Effector memory CD4-positive, alpha-beta T cell (primary cell): ENCODE data around the gene CYP4F2.
"Not testable (repeated sequence)": the region's sequence is repeated elsewhere in the genome, so short reads cannot be mapped to it uniquely, and the experiment has no call there.

Source experiments
- DNase-seq, 3 donors: peaks; one replicate each; pipeline ENCODE4 v3.0.0-alpha.2; 2020
- H3K27ac ChIP-seq: 2 replicates; pipeline ENCODE4 v1.7.0; 2013; ENCODE audit warnings: mild to moderate bottlenecking, low read length, moderate library complexity; ENCODE audit not compliant: insufficient read depth, poor library complexity, severe bottlenecking
- H3K27me3 ChIP-seq: replicated peaks from 2 replicates; pipeline ENCODE4 v1.7.0; 2013; ENCODE audit warnings: mild to moderate bottlenecking, low read length; ENCODE audit not compliant: insufficient read depth, control insufficient read depth, poor library complexity, severe bottlenecking
- H3K36me3 ChIP-seq: 2 replicates; pipeline ENCODE4 v1.7.0; 2013; ENCODE audit warnings: mild to moderate bottlenecking, low read length, moderate library complexity; ENCODE audit not compliant: control insufficient read depth, insufficient read depth
- H3K4me1 ChIP-seq: 2 replicates; pipeline ENCODE4 v1.7.0; 2013; ENCODE audit warnings: low read length, mild to moderate bottlenecking; ENCODE audit not compliant: control insufficient read depth, insufficient read depth, poor library complexity, severe bottlenecking
- H3K4me3 ChIP-seq: 2 replicates; pipeline ENCODE4 v1.7.0; 2013; ENCODE audit warnings: low read length, low read depth, mild to moderate bottlenecking; ENCODE audit not compliant: insufficient read depth, poor library complexity, severe bottlenecking
- H3K9me3 ChIP-seq: 2 replicates; pipeline ENCODE4 v1.7.0; 2013; ENCODE audit warnings: mild to moderate bottlenecking, low read length, moderate library complexity; ENCODE audit not compliant: control insufficient read depth

Gene CYP4F2

GRCh38 chr19:15828611-15829305 lies 69.1 kb downstream of the CYP4F2 start:
- not testable (repeated sequence) for H3K27me3 ChIP-seq, H3K4me3 ChIP-seq, H3K27ac ChIP-seq, H3K9me3 ChIP-seq, H3K36me3 ChIP-seq, H3K4me1 ChIP-seq, DNase-seq

GRCh38 chr19:15828121-15828610 lies 69.7 kb downstream of the CYP4F2 start:
- Histone ChIP-seq H3K27ac (no peak overlapping the region), H3K4me3 (no peak overlapping the region)
- DNase-seq: no peak

More at GRCh38 chr19:15828121-15828610, 69.7 kb downstream of the CYP4F2 start:
- Histone ChIP-seq H3K36me3 (no peaks in the 10 kb centered on the region), H3K27me3 (no peaks in the 10 kb centered on the region), H3K9me3 (no peaks in the 10 kb centered on the region), H3K4me1 (no peaks in the 10 kb centered on the region)
